Glutamatergic neuron (in vitro differentiated cells): ENCODE data around the gene OGFOD2. TPM values are rescaled to one million over a fixed set of nuclear protein-coding genes. Genes with fewer than 3 reads are reported as not detected.
A peak's percentile ranks its signal among the peaks of the same experiment; 100 is the strongest.

ENCODE experiments used
- DNase-seq: peaks from one replicate; pipeline ENCODE4 v3.0.0; 2022
- H3K27ac Mint-ChIP-seq: one replicate; pipeline ENCODE4 v1.8.0; 2020; ENCODE audit warnings: mild to moderate bottlenecking, mixed read lengths, inconsistent platforms; ENCODE audit not compliant: unreplicated experiment
- H3K27me3 Mint-ChIP-seq: one replicate; pipeline ENCODE4 v1.8.0; 2020; ENCODE audit warnings: mild to moderate bottlenecking, moderate library complexity, mixed read lengths, inconsistent platforms; ENCODE audit not compliant: unreplicated experiment
- H3K36me3 Mint-ChIP-seq: one replicate; pipeline ENCODE4 v1.8.0; 2020; ENCODE audit warnings: mild to moderate bottlenecking, mixed read lengths, inconsistent platforms; ENCODE audit not compliant: unreplicated experiment
- H3K4me1 Mint-ChIP-seq: one replicate; pipeline ENCODE4 v1.8.0; 2020; ENCODE audit warnings: mild to moderate bottlenecking, low read depth, mixed read lengths, inconsistent platforms; ENCODE audit not compliant: unreplicated experiment
- H3K4me3 Mint-ChIP-seq: one replicate; pipeline ENCODE4 v1.8.0; 2020; ENCODE audit warnings: mild to moderate bottlenecking, mixed read lengths, inconsistent platforms; ENCODE audit not compliant: unreplicated experiment
- H3K9me3 Mint-ChIP-seq: one replicate; pipeline ENCODE4 v1.8.0; 2020; ENCODE audit warnings: mild to moderate bottlenecking, moderate library complexity, mixed read lengths, inconsistent platforms; ENCODE audit not compliant: unreplicated experiment
- total RNA-seq: library from RNA; stranded (reverse); fragmentation: NEBNext Ultra II Directional; extraction: Animal tissue kit (Norgen Biotek cat#: 25700); gene quantifications from one replicate; pipeline ENCODE4 v1.2.1, GENCODE V29; 2021; ENCODE audit not compliant: unreplicated experiment
- TF ChIP-seq, protein P1 (sequence below): fragments of 200-600 bp; sonication (generic); IDR thresholded peaks from one replicate; pipeline ENCODE4 v1.5.0; 2021; ENCODE audit not compliant: partially characterized antibody, unreplicated experiment

OGFOD2 gene
- total RNA-seq, 1 donor from 2014 or later, result 15.3 TPM

DNA sequence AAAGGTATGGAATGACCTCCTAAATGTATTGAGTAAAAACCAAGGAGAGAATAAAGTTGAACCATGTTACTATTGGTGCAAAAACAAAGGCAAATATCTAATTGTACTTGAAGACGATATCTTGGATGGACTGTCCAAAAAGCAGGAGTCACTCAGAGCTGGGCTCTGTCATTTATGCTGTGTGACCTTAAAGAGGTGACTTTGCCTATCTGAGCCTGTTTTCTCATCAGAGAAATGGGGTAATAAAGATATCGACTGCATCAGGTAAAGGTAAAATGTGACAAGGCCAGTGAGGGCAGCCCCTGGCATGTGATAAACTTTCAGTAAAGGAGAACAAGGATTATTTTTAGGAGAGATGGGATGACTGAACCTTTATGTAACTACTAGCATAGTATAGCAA is 6.9 kb upstream of the OGFOD2 start:
- H3K27ac Mint-ChIP-seq, result no peak overlapping the region
- DNase-seq, result no peak
- H3K27me3 Mint-ChIP-seq, result peaks cover 5% of the 10 kb centered on the region
- TF ChIP-seq, protein P1, sequence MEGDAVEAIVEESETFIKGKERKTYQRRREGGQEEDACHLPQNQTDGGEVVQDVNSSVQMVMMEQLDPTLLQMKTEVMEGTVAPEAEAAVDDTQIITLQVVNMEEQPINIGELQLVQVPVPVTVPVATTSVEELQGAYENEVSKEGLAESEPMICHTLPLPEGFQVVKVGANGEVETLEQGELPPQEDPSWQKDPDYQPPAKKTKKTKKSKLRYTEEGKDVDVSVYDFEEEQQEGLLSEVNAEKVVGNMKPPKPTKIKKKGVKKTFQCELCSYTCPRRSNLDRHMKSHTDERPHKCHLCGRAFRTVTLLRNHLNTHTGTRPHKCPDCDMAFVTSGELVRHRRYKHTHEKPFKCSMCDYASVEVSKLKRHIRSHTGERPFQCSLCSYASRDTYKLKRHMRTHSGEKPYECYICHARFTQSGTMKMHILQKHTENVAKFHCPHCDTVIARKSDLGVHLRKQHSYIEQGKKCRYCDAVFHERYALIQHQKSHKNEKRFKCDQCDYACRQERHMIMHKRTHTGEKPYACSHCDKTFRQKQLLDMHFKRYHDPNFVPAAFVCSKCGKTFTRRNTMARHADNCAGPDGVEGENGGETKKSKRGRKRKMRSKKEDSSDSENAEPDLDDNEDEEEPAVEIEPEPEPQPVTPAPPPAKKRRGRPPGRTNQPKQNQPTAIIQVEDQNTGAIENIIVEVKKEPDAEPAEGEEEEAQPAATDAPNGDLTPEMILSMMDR, result no peak
- H3K9me3 Mint-ChIP-seq, result no peaks in the 10 kb centered on the region
- no peaks in the 10 kb centered on the region for H3K36me3 Mint-ChIP-seq
- H3K4me1 Mint-ChIP-seq, result peaks cover 4% of the 10 kb centered on the region
- H3K4me3 Mint-ChIP-seq, result no peak overlapping the region

DNA sequence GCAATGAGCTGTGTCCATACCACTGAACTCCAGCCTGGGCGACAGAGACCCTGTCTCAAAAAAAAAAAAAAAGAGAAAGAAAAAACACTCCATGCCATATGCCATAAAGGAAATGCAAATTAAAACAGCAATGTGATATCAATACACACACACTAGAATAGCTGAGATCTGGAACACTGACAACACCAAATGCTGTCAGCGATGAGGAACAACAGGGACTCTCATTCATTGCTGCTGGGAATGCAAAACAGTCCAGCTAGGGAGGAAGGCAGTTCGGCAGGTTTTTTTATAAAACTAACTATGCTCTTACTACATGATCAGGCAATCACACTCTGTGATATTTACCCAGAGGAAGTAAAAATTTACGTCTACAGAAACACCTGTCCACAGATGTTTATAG is 5.4 kb upstream of the OGFOD2 start:
- Mint-ChIP-seq H3K36me3 (no peaks in the 10 kb centered on the region), H3K9me3 (peaks cover 5% of the 10 kb centered on the region), H3K27me3 (peaks cover 10% of the 10 kb centered on the region), H3K4me1 (peaks cover 3% of the 10 kb centered on the region), H3K4me3 (no peak overlapping the region), H3K27ac (no peak overlapping the region)
- no peak for DNase-seq
- TF ChIP-seq, protein P1, result no peak

DNA sequence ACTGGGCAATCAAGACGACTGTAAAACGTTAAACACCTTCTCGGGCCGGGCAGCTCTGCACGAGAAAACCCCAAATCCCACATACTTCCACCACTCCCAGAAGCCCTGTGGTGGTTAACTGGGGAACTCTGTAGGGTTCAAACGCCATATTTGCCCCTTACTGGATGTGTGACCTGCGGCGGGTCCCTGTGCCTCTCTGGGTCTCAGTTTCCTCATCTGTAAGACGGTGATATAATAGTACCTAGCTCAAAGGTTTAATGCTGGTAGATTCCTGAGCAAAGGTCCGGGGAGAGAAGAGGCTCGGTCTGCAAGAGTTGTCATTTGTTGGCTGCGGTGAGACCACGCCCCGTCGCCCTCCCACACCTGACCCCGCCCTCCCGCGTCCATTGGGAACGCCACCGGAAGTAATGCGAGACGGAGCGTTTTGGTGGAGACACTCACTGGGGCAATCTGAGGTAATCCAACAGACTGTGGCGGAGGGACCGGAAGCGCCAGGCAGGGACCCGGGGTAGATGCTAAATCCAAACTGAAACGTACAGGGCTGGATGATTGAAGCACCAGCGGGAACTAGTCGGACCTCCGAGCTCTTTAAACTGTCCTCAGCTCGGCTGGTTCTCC is 661 bp upstream of the OGFOD2 start:
- H3K4me1 Mint-ChIP-seq, result no peaks in the 10 kb centered on the region
- DNase-seq, result peak; percentile 98
- H3K27me3 Mint-ChIP-seq, result peaks cover 5% of the 10 kb centered on the region
- H3K4me3 Mint-ChIP-seq, result peak overlapping the region; percentile 96
- H3K27ac Mint-ChIP-seq, result peak overlapping the region; percentile 98
- H3K36me3 Mint-ChIP-seq, result no peaks in the 10 kb centered on the region
- TF ChIP-seq, protein P1, result no peak
- H3K9me3 Mint-ChIP-seq, result peaks cover 5% of the 10 kb centered on the region

DNA sequence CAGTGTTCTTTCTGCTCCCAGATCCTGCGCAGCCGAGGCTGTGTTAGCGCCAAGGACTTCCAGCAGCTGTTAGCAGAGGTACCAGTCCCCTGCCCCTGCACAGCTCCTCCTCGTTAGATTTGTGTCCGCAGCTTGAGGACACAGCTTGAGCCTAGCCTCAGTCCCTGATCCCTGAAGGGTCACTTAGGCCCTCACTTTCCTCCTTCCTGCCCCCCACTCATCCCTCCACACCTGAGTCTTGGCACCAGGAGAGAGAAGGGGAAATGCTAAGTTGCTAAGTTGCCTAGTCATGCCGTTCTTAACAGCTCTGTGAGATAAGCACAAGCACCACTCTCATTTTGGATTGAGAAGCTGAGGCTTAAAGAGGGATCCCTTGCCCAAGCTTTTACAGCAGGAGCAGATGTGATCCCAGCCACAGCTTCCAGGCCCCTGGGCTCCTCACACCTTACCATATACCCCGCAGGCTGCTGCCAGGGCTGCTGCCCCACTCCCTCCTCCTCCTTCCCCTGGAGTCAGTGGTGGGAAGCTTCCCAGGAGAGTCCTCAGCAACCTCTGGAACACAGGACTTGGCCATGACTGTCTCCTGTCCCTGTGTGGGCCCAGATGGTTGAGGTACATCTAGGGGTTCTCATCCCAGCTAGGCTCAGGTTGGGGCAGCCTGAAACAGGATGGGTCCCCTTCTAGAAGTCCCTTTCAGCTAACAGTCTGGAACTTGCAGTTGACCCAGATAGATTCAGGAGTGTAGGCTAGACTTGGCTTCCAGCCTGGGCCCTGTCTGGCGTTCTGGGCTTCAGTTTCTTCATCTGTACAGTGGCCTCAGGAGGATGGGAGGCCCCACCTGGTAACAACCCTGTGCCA is 975 bp downstream of the OGFOD2 start:
- H3K27ac Mint-ChIP-seq, result peak overlapping the region; percentile 98
- no peaks in the 10 kb centered on the region for H3K36me3 Mint-ChIP-seq
- DNase-seq, result no peak
- H3K4me3 Mint-ChIP-seq, result peak overlapping the region; percentile 96
- H3K27me3 Mint-ChIP-seq, result peaks cover 8% of the 10 kb centered on the region
- H3K9me3 Mint-ChIP-seq, result peaks cover 5% of the 10 kb centered on the region
- H3K4me1 Mint-ChIP-seq, result no peaks in the 10 kb centered on the region
- TF ChIP-seq, protein P1, result no peak

DNA sequence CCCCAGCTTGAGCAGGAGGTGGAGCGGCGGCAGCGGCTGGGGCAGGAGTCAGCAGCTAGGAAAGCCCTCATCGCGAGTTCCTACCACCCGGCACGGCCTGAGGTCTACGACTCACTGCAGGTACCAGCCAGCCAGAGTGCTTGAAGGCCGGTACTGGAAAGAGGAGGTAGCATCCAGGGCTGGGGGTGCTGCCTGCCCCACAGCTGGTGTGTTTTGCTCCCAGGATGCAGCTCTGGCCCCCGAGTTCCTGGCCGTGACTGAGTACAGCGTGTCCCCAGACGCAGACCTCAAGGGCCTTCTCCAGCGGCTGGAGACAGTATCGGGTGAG is 1.6 kb downstream of the OGFOD2 start:
- Mint-ChIP-seq H3K27me3 (peaks cover 8% of the 10 kb centered on the region), H3K4me3 (no peak overlapping the region), H3K36me3 (no peaks in the 10 kb centered on the region), H3K4me1 (peaks cover 1% of the 10 kb centered on the region), H3K27ac (no peak overlapping the region), H3K9me3 (peaks cover 5% of the 10 kb centered on the region)
- DNase-seq, result no peak
- TF ChIP-seq, protein P1, result no peak
